ENCODE data around the gene NHSL2. TPM values are rescaled to one million over a fixed set of nuclear protein-coding genes. Genes with fewer than 3 reads are reported as not detected.

NHSL2 gene
- total and polyA plus RNA-seq, 2 of the 13 experiments (the other 11 are each of a cell fraction or from before 2014, with no cell fraction given) = not detected

GRCh38 chrX:72057331-72057730 is 146.7 kb downstream of the NHSL2 start:
- no peaks in the 10 kb centered on the region for H3K79me2 ChIP-seq (ENCODE audit: insufficient read depth, low read length)
- DNase-seq (ENCODE audit: low spot score) (no peak), ATAC-seq (no peak), FAIRE-seq (no peak)
- no peak overlapping the region for H3K4me3 ChIP-seq (replicated peaks in 1 of 3; ENCODE audit: insufficient read depth in 1 of 3, low read depth in 2 of 3, low read length in 3 of 3)
- TF ChIP-seq MLX (CRISPR knock-in tag; IDR thresholded peaks at IDR 0.05) (no peak), ZNF33B (CRISPR knock-in tag; IDR thresholded peaks at IDR 0.05) (no peak), ZNF800 (CRISPR knock-in tag; IDR thresholded peaks at IDR 0.05) (no peak), ZNF101 (CRISPR knock-in tag; IDR thresholded peaks at IDR 0.05; ENCODE audit: borderline replicate concordance, low read depth) (no peak), MAFK (conservative IDR thresholded peaks at IDR 0.05 in 1 of 2, IDR thresholded peaks at IDR 0.05 in 1 of 2; ENCODE audit: low read length in 2 of 2) (no peak), GTF3A (CRISPR knock-in tag; conservative IDR thresholded peaks at IDR 0.05) (no peak), RXRB (CRISPR knock-in tag; IDR thresholded peaks at IDR 0.05; ENCODE audit: borderline replicate concordance) (no peak), BCLAF1 (IDR thresholded peaks at IDR 0.05) (no peak), DDIT3 (CRISPR knock-in tag; IDR thresholded peaks at IDR 0.05) (no peak), SETDB1 (CRISPR knock-in tag; IDR thresholded peaks at IDR 0.05; ENCODE audit: borderline replicate concordance) (no peak), PCBP1 (IDR thresholded peaks at IDR 0.05; ENCODE audit: borderline replicate concordance, low read depth, low read length) (no peak), POGK (CRISPR knock-in tag; conservative IDR thresholded peaks at IDR 0.05) (no peak), LRRFIP1 (CRISPR knock-in tag; conservative IDR thresholded peaks at IDR 0.05) (no peak), ZFP82 (CRISPR knock-in tag; IDR thresholded peaks at IDR 0.05; ENCODE audit: borderline replicate concordance) (no peak), RFX3 (CRISPR knock-in tag; IDR thresholded peaks at IDR 0.05) (no peak)
- no peaks in the 10 kb centered on the region for H3K9me3 ChIP-seq (ENCODE audit: low read length)
- H3K4me2 ChIP-seq (ENCODE audit: low read depth, low read length) = no peak overlapping the region
- intact Hi-C loops (cut with micrococcal nuclease; ENCODE audit: unreplicated experiment) = no loop called here
- H3K27me3 ChIP-seq (ENCODE audit: control insufficient read depth in 1 of 2, insufficient read depth in 2 of 2, low read length in 2 of 2) = no peaks in the 10 kb centered on the region
- in situ Hi-C loops (cut with HindIII; ENCODE audit: extremely low pct_ligation_motif_present, low pct_unique_long_range_greater_than_20kb) = no loop called here
- H3K4me1 ChIP-seq (ENCODE audit: insufficient read depth, low read length) = no peaks in the 10 kb centered on the region
- POLR2A ChIA-PET = no interaction called here
- BruUV-seq (replicated peaks) = no TSS peak
- no peaks in the 10 kb centered on the region for H4K20me1 ChIP-seq (ENCODE audit: insufficient read depth, low read length)
- H2AFZ ChIP-seq (ENCODE audit: low read length) = no peak overlapping the region
- no peak overlapping the region for H3K27ac ChIP-seq (ENCODE audit: extremely low read length, insufficient read depth, low read length)
- CTCF ChIA-PET (ENCODE audit: low intra/inter-chr PET ratio, low total read pairs) = no interaction called here
- H3K9ac ChIP-seq (ENCODE audit: insufficient read depth, low read depth, low read length) = no peak overlapping the region
- H3K36me3 ChIP-seq (replicated peaks in 1 of 2; ENCODE audit: control insufficient read depth in 1 of 2, insufficient read depth in 2 of 2, low read length in 2 of 2) = no peaks in the 10 kb centered on the region
- 23% methylated on average over 4 of the region's 4 CpGs for WGBS (ENCODE audit: low lambda C conversion rate)

All from HepG2 (cell line).